IPS-18c (cell line): Measurements from ENCODE around the gene SCYL3.
"Not testable (repeated sequence)": the region's sequence is repeated elsewhere in the genome, so short reads cannot be mapped to it uniquely, and the experiment has no call there.

ENCODE experiments used
- H3K4me3 ChIP-seq: 2 replicates; pipeline ENCODE4 v1.7.0; 2013; ENCODE audit warnings: low read depth, mild to moderate bottlenecking, low read length, moderate library complexity; ENCODE audit not compliant: insufficient read depth
- H3K9me3 ChIP-seq: one replicate; pipeline ENCODE4 v1.6.1; 2013; ENCODE audit warnings: mild to moderate bottlenecking, low read length, moderate library complexity; ENCODE audit not compliant: control insufficient read depth, insufficient read depth

The SCYL3 gene

DNA sequence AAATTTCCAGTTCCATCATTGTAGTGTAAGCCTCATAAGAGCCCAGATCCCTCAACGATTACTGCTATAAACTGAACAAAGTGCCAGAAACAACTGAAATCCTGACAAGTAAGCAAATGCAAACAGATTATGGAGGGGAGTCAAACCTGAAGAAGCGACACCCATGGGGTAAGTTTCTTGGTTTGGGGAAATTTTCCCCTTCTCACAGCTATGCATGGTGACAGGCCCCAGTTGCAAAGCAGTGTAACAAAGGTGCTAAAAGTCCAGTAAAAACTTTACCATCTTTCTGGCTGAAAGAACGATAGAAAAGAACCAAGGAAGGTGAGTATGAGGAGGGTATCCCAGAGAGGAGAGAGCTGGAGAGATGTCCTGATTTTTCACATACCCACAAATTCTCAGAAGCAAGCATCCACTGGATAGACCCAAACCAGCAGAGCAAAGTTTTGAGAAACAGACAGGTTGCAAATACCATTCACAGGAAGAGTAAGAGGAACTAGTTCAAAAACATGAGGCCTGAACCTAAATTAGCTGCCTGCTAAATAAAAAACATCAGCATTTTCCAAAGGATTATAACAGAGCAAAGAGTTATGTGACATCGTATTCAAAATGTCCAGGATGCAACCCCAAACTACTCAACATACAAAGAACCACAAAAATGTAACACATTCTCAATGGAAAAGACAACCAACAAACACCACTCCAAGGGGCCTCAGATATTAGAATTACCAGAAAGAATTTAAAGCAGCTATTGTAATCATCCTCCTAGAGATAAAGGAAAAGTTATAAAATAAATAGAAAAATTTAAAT lies 14.5 kb downstream of the SCYL3 start:
- Histone ChIP-seq H3K4me3 (no peak overlapping the region), H3K9me3 (no peaks in the 10 kb centered on the region)

DNA sequence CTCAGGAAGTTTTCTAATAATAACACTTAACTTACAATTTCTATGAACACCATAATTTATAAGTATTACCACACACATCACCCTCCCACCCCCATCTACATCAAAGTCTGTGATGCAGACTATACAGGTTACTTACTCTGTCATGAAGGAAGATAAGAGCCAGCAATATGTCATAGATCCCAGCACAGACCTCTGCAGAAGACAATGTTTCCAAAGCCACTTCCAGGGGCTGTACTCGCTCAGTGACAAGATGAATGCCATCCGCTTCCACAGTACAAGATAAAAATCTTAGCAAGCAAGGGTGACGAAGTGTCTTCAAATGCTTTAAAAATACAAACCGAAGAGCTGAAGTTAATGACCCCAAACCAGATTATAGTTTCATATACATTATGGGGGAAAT lies 15.2 kb downstream of the SCYL3 start:
- no peak overlapping the region for H3K4me3 ChIP-seq
- no peaks in the 10 kb centered on the region for H3K9me3 ChIP-seq

DNA sequence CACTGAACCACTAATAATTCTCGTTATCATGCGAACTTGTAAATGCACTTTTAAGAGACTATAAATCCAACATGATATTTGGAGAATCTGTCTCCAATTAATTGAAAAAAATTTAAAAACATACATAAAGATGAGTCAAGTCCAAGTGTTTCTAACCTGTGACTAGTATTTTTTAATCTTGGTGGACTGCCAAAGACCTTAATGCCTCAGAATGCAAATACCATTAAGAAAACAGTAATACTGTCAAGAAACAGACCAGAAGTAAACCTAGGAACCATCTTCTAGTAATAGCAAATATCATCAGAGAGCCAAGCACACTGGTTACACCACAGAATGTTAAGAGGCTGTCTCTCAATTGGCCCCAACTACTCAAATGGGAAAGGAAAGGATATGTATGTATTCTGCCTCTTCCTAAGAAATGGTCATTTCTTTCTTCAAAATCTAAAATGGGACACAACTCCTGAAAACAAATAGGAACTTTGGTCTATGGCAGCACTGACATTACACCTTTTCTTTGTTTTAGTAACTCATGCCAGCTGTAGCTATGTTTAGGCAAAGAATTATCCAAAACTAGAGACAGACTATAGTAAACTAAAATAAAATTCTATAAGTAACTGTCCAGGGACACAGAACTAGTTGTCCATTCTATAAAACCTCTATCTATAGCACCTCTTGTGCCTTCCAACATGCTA lies 15.8 kb downstream of the SCYL3 start:
- H3K4me3 ChIP-seq = no peak overlapping the region
- H3K9me3 ChIP-seq = peaks cover 1% of the 10 kb centered on the region

DNA sequence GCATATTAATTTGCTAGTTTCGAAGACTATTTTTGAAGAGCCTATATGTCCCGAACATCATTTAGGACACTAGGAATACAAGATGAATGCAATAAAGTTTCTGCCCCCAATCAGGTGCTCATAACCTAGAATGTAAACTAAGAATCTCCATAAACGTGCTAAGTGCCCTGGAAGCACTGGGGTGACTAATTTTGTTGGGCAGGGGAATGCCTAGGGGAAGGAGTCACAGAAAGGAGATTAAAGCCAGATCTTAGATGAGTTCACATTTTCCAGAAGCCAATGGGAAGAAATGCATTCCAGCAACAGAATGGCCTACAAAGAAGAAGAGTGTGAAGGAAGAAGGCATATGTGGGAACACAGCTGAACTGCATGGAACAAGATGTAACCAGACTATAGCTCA lies 19.5 kb downstream of the SCYL3 start:
- H3K9me3 ChIP-seq = peaks cover 12% of the 10 kb centered on the region
- no peak overlapping the region for H3K4me3 ChIP-seq

DNA sequence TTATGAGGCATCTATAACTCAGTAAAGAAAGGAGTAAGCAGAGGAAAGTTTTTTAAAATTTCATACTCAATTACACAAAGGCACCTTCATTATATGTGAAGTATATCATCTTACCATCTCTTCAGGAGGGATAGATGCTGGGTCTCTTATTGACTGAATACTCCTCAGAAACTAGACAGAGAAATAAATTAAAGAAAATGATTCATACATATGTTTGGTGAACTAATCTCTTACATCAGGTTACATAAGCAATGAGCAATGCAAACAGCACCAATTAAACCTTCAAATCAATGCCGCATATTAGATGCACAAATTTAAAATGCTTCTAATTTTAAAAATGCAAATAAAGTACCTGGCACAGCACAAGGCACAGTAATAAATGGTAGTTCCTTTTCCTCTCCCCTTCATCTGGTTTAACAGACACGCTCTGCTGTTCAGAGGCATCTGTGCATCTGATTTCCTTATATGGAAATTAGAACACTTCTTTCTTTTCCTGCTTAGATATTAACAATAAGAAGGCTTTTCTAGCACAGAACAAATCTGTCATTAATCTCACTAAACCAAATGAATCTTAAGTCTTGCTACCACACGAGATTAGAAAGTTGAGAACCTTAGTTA lies 20.0 kb downstream of the SCYL3 start:
- H3K9me3 ChIP-seq = peaks cover 12% of the 10 kb centered on the region
- no peak overlapping the region for H3K4me3 ChIP-seq

DNA sequence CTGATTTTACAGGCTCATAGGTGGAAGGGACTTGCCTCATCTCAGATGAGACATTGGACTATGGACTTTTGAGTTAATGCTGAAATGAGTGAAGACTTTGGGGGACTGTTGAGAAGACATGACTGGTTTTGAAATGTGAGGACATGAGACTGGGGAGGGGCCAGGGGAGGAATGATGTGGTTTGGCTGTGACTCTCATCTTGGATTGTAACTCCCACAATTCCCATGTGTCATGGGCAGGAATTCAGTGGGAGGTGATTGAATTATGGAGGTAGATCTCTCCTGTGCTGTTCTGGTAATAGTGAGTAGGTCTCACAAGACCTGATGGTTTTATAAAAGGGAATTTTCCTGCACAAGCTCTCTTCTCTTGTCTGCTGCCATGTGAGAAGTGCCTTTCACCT lies 20.8 kb downstream of the SCYL3 start:
- peaks cover 12% of the 10 kb centered on the region for H3K9me3 ChIP-seq
- no peak overlapping the region for H3K4me3 ChIP-seq

DNA sequence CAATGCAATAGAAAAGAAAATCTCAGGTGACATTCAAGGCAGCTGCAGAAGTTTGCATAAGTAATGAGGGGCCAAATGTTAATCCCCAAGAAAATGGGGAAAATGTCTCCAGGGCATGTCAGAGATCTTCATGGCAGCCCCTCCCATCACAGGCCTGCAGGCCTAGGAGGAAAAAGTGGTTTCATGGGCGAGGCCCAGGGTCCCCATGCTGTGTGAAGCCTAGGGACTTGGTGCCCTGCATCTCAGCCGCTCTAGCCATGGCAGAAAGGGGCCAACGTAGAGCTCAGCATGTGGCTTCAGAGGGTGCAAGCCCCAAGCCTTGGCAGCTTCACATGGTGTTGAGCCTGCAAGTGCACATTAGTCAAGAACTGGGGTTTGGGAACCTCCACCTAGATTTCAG lies 21.7 kb downstream of the SCYL3 start:
- not testable (repeated sequence) for H3K4me3 ChIP-seq
- H3K9me3 ChIP-seq = peaks cover 12% of the 10 kb centered on the region

DNA sequence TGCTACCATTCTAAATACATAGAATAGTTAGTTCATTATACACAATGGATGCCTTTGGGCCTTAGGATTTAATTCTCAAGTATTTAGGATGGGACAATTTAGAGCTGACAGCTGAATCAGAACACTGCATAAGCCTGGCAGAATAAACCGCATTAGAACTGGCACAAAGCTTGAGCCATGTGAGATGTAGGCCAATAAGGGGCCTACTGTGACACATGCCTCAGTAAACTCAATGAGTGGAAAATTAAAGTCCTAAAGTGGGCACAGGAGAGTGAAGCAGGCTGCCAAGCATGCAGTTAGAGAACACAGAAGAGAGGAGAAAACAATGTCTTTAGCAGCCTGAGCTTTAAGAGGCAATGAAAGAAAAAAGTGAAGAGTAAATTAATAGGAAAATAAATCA lies 24.3 kb downstream of the SCYL3 start:
- Histone ChIP-seq H3K9me3 (peaks cover 12% of the 10 kb centered on the region), H3K4me3 (no peak overlapping the region)

DNA sequence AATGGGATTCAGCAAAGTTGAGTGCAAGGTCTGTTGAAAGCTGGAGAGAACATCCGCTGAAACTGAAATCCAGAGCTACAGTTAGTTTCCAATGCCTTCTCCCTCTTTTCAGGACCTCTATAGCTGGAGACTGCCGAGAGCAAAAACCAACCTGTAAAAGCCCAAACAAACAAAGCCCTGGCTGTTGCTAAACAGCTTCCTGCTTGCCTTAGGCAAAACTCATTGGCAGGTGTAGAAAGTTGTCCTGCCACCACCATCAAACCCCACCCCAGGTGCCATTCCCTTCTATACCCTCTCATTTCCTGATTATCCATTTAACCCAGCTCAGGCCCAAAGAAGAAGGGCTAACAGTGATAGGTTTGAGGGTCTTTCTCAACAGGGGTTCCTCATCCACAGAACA lies 24.7 kb downstream of the SCYL3 start:
- Histone ChIP-seq H3K9me3 (peaks cover 12% of the 10 kb centered on the region), H3K4me3 (no peak overlapping the region)

DNA sequence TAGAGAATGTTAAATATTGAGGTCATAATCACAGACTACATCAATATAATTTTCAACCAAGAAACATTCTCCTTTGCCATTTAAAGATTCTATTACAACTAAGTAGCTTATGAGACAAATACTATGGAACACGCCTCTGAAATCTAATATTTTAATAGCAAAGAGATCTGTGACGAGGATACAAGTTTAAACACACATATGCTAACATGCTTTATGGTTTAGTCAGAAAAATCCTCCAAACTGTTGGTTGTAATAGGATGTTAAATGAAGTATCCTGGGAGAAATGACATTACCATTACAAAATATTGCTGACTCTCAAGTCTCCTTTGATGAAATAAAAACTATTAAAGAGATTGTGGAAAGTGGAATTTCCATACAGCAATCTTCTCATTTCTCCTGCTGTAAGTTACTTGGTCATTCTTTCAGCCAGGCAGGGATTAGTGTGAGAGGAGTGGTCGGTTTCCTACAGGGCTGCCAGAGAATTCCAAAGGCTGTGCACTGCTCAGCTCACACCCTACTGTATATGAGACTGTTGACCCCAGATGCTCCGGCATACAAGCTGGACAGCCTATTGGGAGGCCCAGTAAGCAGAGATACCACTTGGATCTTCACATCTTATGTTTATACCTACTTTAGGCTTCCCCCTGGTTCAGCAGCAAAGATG lies 26.6 kb downstream of the SCYL3 start:
- Histone ChIP-seq H3K9me3 (peaks cover 3% of the 10 kb centered on the region), H3K4me3 (no peak overlapping the region)

DNA sequence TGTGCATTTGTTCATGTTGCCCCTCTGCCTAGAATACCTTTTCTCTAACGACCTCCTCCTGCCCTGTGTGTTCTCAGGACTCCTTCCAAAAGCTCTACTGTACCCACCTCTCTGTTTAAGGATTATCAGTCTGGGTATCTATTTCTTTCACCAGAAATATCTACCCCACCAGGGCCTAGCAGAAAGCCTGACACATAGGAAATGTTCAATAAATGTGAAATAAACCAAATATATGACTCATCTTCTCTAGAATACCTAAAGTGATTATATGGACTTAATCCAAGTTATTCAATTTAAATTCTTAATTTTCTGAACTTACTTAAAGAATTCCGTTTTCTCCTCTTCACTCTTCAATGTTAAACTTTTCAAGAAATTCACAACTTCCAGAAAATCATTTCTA lies 27.1 kb downstream of the SCYL3 start:
- Histone ChIP-seq H3K9me3 (no peaks in the 10 kb centered on the region), H3K4me3 (no peak overlapping the region)

DNA sequence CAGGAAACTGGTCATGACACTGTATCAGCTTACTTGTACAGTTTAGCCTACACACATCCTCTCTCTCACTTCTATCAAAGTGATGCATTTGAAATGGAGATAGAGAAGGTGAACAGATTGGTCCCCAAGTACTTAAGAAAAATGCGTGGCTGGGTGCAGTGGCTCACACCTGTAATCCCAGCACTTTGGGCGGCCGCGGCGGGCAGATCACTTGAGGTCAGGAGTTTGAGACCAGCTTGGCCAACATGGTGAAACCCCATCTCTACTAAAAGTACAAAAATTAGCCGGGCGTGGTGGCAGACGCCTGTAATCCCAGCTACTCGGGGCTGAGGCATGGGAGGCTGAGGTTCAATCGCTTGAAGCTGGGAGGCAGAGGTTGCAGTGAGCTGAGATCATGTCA lies 29.2 kb downstream of the SCYL3 start:
- not testable (repeated sequence) for H3K9me3 ChIP-seq, H3K4me3 ChIP-seq

DNA sequence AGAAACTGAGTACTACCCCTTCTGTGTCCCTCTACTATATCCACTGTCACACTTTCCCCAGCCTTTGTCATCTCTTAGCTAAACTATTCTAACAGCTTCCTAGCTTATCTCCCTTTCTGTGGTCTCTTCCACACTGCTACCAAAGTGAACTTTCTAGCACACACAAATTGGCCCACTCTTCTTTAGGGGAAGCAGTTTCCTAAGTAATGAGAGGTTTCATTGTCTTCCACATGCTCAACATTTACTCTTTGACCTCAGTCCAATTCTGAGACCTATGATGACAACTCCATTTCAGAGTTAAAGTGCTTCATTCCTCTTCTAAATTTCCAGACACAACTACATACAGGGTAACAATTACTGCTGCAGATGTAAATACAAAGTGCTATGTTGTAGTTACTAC lies 32.9 kb downstream of the SCYL3 start:
- H3K4me3 ChIP-seq = no peak overlapping the region
- no peaks in the 10 kb centered on the region for H3K9me3 ChIP-seq

DNA sequence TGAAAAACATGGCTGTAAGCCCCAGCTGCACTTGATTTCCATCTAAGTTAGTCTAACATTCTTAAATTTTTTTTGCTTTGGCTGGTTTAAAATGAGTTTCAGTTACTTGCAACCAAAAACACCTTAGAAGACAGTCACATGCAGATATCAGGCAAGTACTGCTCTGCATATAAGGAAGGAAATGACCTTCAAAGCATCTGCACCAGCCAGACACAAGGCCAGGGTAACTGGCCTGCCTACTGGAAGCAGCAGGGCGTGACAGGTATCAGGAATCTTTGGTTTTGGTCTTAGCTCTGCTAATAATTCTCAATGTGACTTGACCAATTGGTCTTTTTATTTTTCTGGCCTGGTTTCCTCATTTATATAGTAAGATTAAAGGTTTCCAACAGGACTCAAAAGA lies 33.5 kb downstream of the SCYL3 start:
- no peaks in the 10 kb centered on the region for H3K9me3 ChIP-seq
- H3K4me3 ChIP-seq = no peak overlapping the region

DNA sequence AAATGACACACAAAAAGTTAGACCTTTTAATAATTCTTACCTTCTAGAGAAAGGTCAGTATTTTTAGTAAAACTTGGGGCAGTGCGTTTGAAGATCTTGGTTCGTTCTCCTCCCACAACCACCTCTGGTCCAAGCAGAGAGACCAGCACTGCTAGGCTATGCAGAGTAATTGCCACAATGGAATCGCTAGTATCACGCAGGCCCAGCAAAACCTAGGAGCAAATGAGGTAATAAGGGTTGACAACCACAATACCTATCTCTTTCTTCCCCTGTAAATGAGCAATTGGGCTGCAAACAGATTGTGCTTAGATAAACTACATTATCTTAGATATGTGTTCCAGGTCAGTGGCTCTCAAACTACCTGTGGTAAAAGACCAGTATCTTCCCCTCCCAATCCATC lies 34.7 kb downstream of the SCYL3 start:
- Histone ChIP-seq H3K4me3 (no peak overlapping the region), H3K9me3 (no peaks in the 10 kb centered on the region)

DNA sequence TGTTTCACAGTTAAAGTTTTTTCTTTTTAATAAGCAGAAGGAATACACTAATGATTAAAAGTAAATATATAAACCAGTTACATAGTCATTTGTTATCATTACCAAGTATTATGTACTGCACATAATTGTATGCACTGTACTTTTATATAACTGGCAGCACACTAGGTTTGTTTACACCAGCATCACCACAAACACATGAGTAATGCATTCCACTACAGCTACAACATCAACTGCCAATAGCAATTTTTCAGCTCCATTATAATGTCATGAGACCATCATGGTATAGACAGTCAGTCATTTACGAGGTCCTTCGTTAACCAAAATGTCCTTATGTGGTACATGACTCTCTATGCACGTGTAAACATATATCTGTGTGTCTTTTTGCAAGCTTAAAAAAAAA lies 35.2 kb downstream of the SCYL3 start:
- Histone ChIP-seq H3K4me3 (no peak overlapping the region), H3K9me3 (no peaks in the 10 kb centered on the region)

DNA sequence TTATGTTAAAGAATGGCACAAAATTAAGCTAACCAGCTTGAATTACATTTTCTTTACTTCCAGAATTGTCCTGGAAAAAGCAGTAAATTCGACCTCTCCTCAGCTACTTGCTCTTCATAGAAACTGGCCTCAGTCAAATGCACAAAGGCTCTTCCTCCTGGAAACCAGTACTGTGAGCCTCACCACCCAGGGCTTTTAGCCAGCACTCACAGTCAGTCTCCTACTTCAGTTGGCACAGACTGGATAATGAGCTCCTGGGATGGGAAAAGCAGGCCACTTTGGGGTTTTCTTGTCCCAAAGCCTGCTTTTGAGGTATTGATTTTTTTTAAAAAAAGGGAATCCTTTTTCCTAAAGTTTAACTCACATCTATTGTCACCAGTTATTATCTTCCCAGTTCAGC lies 40.4 kb downstream of the SCYL3 start:
- Histone ChIP-seq H3K4me3 (no peak overlapping the region), H3K9me3 (no peaks in the 10 kb centered on the region)
